Activated CD8-positive, alpha-beta T cell treated with anti-CD3 and anti-CD28 coated beads for 36 hours (primary cell): ENCODE results near the gene ZDHHC24. TPM values are rescaled to one million over a fixed set of nuclear protein-coding genes. Genes with fewer than 3 reads are reported as not detected.
A peak's percentile ranks its signal among the peaks of the same experiment; 100 is the strongest.
"Not testable (repeated sequence)": the region's sequence is repeated elsewhere in the genome, so short reads cannot be mapped to it uniquely, and the experiment has no call there.

Experiments used
- ATAC-seq: fragments of 200-7000 bp; cut with Tn5 transposase; one replicate; pipeline ENCODE4 v1.10.0; 2021; ENCODE audit warnings: mild to moderate bottlenecking, moderate library complexity
- CTCF ChIA-PET: fragments of 350-600 bp; sonication (Branson Sonifier 250); formaldehyde crosslinking; loops from one replicate; lab custom pipeline; 2021; ENCODE audit warnings: antibody characterized with exemption; lab: Charles Lee
- POLR2A ChIA-PET: fragments of 350-600 bp; sonication (Branson Sonifier 250); formaldehyde crosslinking; loops from one replicate; lab custom pipeline; 2021; ENCODE audit warnings: antibody characterized with exemption; lab: Charles Lee
- DNase-seq: peaks from one replicate; pipeline ENCODE4 v3.0.0-alpha.2; 2020
- H3K27ac Mint-ChIP-seq: one replicate; pipeline ENCODE4 v1.8.0; 2021; ENCODE audit warnings: mild to moderate bottlenecking, mixed read lengths
- H3K27me3 Mint-ChIP-seq: one replicate; pipeline ENCODE4 v1.8.0; 2021; ENCODE audit warnings: mixed read lengths
- H3K36me3 Mint-ChIP-seq: one replicate; pipeline ENCODE4 v1.8.0; 2021; ENCODE audit warnings: low read depth, mixed read lengths
- H3K4me1 Mint-ChIP-seq: one replicate; pipeline ENCODE4 v1.8.0; 2021; ENCODE audit warnings: low read depth, mixed read lengths
- H3K4me3 Mint-ChIP-seq: one replicate; pipeline ENCODE4 v1.8.0; 2021; ENCODE audit warnings: mild to moderate bottlenecking, moderate library complexity, mixed read lengths
- H3K9me3 Mint-ChIP-seq: one replicate; pipeline ENCODE4 v1.8.0; 2021; ENCODE audit warnings: mixed read lengths
- CTCF ChIP-seq: fragments of 200-600 bp; IDR thresholded peaks from one replicate; pipeline ENCODE4 v1.8.0; 2022; ENCODE audit warnings: antibody characterized with exemption, mild to moderate bottlenecking
- intact Hi-C: fragments of 100-400 bp; cut with micrococcal nuclease; formaldehyde crosslinking; loops from one replicate; pipeline ENCODE4 v1.10.0; 2022
- total RNA-seq, 2 experiments: library from RNA; stranded (reverse); gene quantifications; one replicate each; pipeline ENCODE4 v1.2.3, GENCODE V29; 2021

The ZDHHC24 gene
- total RNA-seq, 2 experiments from 2014 or later: 13.2 to 14.0 TPM

DNA sequence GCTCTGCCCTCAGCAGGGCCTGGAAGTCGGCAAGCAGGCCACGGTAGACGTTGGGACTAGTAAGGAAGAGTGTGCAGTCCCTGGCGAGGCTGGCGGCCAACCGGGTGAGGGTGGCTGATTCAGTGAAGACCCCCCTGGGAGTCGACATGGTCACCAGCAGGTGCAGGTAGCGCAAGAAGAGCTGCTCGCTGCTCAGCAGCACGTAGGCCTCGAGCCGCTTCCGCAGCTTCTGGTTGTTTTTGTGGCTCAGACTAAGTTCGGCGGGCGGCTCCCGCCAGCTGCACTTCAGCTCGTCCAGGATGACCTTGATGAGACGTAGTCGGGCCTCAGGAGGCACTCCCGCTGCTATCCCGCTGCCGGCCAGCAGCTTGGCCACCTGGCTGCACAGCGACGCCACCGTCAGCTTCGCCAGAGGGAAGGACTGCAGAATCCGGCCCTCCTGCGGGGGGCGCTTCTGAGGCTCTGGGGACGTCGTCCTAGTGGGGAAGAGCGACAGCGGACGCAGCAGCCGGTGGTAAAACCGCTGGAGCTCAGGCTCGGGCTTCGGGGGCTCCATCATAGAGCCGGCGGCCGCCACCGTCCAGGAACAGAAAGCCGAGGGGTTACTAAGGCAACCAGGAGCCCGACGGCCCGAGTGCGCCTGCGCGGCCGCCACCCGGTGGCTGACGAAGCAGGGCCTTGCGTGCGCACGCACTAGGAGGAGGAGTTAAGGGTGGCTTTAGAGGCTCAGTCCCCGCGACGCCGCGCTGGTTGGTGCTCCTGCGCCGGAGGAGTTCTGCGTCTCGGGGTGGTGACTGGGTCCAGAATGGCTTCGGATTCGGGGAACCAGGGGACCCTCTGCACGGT, 46.8 kb upstream of the ZDHHC24 start, which contains the start of the genes CCDC87 and CCS:
Gene CCDC87 (minus strand): TSS at position 607 of the 846 bp plus-strand sequence. CDS start 48 bp downstream, at position 559.
Gene CCS (plus strand): TSS at position 729 of the 846 bp plus-strand sequence. CDS start 77 bp downstream, at position 806.
- peak within 1 kb of the TSS; percentile 99 for H3K4me3 Mint-ChIP-seq
- intact Hi-C loops: loop anchor here (5.0 kb wide), 1 partner anchor 85 kb away; the partner anchor contains the start of gene RBM4B
- TF ChIP-seq CTCF: peak; percentile 75
- ATAC-seq (peak; percentile 98), DNase-seq (peak; percentile 99)
- no peaks in the 10 kb centered on the region for H3K36me3 Mint-ChIP-seq
- H3K9me3 Mint-ChIP-seq: no peaks in the 10 kb centered on the region
- POLR2A ChIA-PET: interaction anchor here (1.0 to 3.0 kb wide), 5 partner anchors 23 to 85 kb away, joined by 5 to 14 read pairs (median 10); partner anchors contain the start of genes RBM14 and RBM4B
- peak within 1 kb of the TSS; percentile 97 for H3K27ac Mint-ChIP-seq
- CTCF ChIA-PET: interaction anchor here (0.8 to 5.8 kb wide), 19 partner anchors 8 to 250 kb away, joined by 3 to 67 read pairs (median 5); partner anchors contain the start of genes CTSF, RBM4, RBM4B and ZDHHC24
- no peaks in the 10 kb centered on the region for H3K27me3 Mint-ChIP-seq
- H3K4me1 Mint-ChIP-seq: peaks cover 24% of the 10 kb centered on the region

DNA sequence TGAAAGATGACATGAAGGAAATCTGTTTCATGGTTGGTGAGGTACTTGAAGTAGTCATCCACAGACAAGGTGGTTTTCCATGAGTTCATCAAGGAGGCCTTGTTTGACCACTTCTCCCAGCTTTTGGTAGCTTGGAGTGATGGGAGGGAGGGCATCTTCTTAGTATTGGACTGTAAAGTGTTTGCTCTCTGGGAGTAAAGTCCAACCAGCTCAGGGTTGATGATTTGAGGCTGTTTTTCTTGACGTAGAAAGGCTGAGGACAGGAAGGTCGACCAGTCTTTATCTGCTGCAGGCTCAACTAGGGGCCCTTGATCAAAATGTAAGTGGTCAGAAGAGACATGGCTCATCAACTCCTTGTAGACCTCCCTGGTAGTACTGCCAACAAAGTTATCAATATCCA, 45.3 kb upstream of the ZDHHC24 start:
- ATAC-seq (no peak), DNase-seq (no peak)
- Mint-ChIP-seq H3K4me1 (peaks cover 24% of the 10 kb centered on the region), H3K27me3 (no peaks in the 10 kb centered on the region), H3K9me3 (no peaks in the 10 kb centered on the region), H3K36me3 (no peaks in the 10 kb centered on the region), H3K27ac (no peak overlapping the region), H3K4me3 (no peak overlapping the region)
- ChIA-PET CTCF (interaction anchor here (0.7 to 5.8 kb wide), 8 partner anchors 12 to 170 kb away, joined by 3 to 67 read pairs (median 8); partner anchors contain the start of genes CTSF, MRPL11, NPAS4 and RBM4), POLR2A (interaction anchor here (0.7 to 3.0 kb wide), 4 partner anchors 10 to 88 kb away, joined by 3 to 10 read pairs (median 4); partner anchors contain the start of gene RBM14)
- intact Hi-C loops: loop anchor here (5.0 kb wide), 1 partner anchor 86 kb away; the partner anchor contains the start of gene RBM4B
- TF ChIP-seq CTCF: no peak

DNA sequence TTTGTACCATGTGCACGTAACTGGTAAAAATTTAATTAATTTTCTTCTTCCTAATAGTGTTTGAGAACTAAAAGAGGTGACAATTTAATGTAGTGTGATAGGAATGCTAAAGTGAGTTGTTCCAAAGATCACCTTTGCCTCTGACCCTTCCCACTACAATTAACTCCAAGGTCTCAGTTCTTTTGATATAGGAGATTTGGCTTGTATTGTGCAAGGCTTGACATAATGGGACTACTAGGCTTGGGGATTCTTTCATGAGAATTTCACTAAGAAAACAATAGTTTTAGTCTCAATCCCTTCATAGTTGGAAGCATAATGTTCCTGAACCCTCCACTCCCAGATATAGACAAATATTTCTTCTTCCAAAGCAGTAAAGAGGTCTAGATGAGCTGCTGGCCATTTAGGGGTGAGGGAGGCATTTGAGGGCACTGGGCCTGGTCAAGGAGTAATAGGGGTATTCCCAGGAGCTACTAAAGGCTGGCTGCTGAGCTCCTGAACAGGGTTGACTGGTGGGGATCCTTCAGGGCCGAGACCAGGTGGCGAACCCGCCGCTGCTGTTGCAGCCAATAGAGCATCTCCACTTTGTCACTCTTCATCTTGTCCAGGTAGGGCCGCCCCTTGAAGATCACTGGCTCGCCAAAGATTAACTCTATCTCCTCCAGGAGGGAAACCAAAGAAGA, 44.3 kb upstream of the ZDHHC24 start:
- intact Hi-C loops: loop anchor here (5.0 kb wide), 1 partner anchor 87 kb away; the partner anchor contains the start of gene RBM4B
- no peak overlapping the region for H3K4me3 Mint-ChIP-seq
- DNase-seq (no peak), ATAC-seq (no peak)
- H3K9me3 Mint-ChIP-seq: no peaks in the 10 kb centered on the region
- TF ChIP-seq CTCF: no peak
- peaks cover 18% of the 10 kb centered on the region for H3K4me1 Mint-ChIP-seq
- ChIA-PET CTCF (interaction anchor here (0.9 to 5.8 kb wide), 6 partner anchors 9 to 151 kb away, joined by 3 to 67 read pairs (median 5); partner anchors contain the start of genes MRPL11, RBM4 and RBM4B), POLR2A (interaction anchor here (0.6 to 3.0 kb wide), 4 partner anchors 9 to 157 kb away, joined by 3 to 10 read pairs (median 4); partner anchors contain the start of gene RBM14)
- H3K36me3 Mint-ChIP-seq: no peaks in the 10 kb centered on the region
- H3K27me3 Mint-ChIP-seq: no peaks in the 10 kb centered on the region
- H3K27ac Mint-ChIP-seq: no peak overlapping the region

DNA sequence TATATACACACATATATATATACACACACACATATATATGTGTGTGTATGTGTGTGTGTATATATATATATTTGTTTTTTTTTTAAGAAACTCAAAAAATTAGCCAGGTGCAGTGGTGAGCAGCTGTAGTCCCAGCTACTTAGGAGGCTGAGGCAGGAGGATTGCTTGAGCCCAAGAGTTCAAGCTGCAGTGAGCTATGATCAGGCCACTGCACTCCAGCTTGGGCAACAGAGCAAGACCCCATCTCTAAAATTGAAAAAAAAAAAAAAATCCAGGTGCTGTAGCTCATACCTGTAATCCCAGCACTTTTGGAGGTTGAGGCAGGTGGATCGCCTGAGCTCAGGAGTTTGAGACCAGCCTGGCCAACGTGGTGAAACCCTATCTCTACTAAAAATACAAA, 43.5 kb upstream of the ZDHHC24 start:
- H3K27me3 Mint-ChIP-seq, ATAC-seq, intact Hi-C loops, H3K9me3 Mint-ChIP-seq, H3K36me3 Mint-ChIP-seq, H3K4me3 Mint-ChIP-seq, DNase-seq, POLR2A ChIA-PET, H3K27ac Mint-ChIP-seq: not testable (repeated sequence)
- CTCF ChIA-PET: interaction anchor here (1.5 to 1.6 kb wide), 2 partner anchors 10 to 49 kb away, joined by 4 to 7 read pairs; partner anchors contain the start of gene RBM4
- H3K4me1 Mint-ChIP-seq: peaks cover 13% of the 10 kb centered on the region

GRCh38 chr11:66586136-66586535, 40.3 kb upstream of the ZDHHC24 start:
- DNase-seq (no peak), ATAC-seq (no peak)
- intact Hi-C loops: no loop called here
- POLR2A ChIA-PET: interaction anchor here (1.6 kb wide), 1 partner anchor 31 kb away, joined by 4 read pairs; no protein-coding TSS in a partner anchor
- no peak overlapping the region for H3K27ac Mint-ChIP-seq
- no peak for TF ChIP-seq CTCF
- no peaks in the 10 kb centered on the region for H3K27me3 Mint-ChIP-seq
- H3K9me3 Mint-ChIP-seq: peaks cover 2% of the 10 kb centered on the region
- CTCF ChIA-PET: no interaction called here
- no peaks in the 10 kb centered on the region for H3K4me1 Mint-ChIP-seq
- no peaks in the 10 kb centered on the region for H3K36me3 Mint-ChIP-seq
- H3K4me3 Mint-ChIP-seq: no peak overlapping the region

DNA sequence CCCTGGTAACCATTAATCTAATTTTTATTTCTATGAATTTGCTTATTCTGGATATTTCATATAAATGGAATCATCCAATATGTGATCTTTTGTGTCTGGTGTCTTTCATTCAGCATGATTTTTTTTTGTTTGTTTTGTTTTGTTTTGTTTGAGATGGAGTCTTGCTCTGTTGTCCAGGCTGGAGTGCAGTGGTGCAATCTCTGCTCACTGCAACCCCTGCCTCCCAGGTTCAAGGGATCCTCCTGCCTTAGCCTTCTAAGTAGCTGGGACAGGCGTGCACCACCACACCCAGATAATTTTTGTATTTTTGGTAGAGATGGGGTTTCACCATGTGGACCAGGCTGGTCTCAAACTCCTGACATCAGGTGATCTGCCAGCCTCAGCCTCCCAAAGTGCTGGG, 39.6 kb upstream of the ZDHHC24 start:
- intact Hi-C loops, H3K4me3 Mint-ChIP-seq, H3K27me3 Mint-ChIP-seq, ATAC-seq, DNase-seq, H3K27ac Mint-ChIP-seq, H3K9me3 Mint-ChIP-seq, H3K36me3 Mint-ChIP-seq, H3K4me1 Mint-ChIP-seq: not testable (repeated sequence)
- POLR2A ChIA-PET: interaction anchor here (1.6 kb wide), 1 partner anchor 31 kb away, joined by 4 read pairs; no protein-coding TSS in a partner anchor
- CTCF ChIA-PET: interaction anchor here (2.1 kb wide), 1 partner anchor 93 kb away, joined by 9 read pairs; the partner anchor contains the start of gene RBM4B

DNA sequence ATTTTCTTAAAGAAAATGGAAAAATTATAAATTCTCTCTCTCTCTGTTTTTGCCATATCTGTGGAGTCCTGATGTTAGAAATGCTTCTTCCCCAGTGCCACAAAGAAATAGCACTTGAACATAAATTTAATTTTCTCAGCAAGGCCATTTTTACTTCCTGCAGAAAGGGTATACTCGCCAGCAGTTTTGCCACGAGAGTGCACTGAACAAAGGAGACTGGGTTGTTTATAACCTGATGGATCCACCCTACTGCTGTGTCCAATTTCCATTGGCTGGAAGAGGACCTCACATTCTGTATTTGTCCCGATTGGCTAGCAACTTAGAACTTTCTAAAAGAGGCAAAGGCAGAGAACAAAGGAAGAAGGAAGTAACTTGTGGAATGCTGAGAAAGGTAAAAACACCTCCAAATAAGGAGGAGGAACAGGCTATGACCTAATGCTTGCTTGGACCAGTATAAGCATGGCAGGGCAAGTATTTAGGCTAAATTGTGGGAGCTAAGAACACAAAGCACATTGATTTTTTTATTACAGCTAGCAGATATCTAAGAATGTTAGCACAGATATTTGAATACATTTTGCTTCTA, 36.8 kb upstream of the ZDHHC24 start:
- DNase-seq, H3K27ac Mint-ChIP-seq, H3K36me3 Mint-ChIP-seq, intact Hi-C loops, ATAC-seq, H3K27me3 Mint-ChIP-seq, H3K4me3 Mint-ChIP-seq, POLR2A ChIA-PET, H3K9me3 Mint-ChIP-seq: not testable (repeated sequence)
- CTCF ChIA-PET: interaction anchor here (3.9 kb wide), 1 partner anchor 96 kb away, joined by 77 read pairs; the partner anchor contains the start of gene RBM4B
- H3K4me1 Mint-ChIP-seq: peaks cover 16% of the 10 kb centered on the region
